ENCODE results near the gene SAP30.

- no peak for TF ChIP-seq CTCF (IDR thresholded peaks at IDR 0.05)
- TF ChIP-seq POLR2A (IDR thresholded peaks at IDR 0.05) = no peak
Observed at GRCh38 chr4:173370130-173370476, 651 bp upstream of the SAP30 start.

Data from thyroid gland (tissue), 4 donors.